SK-N-MC (cell line): ENCODE data around the gene IGF2BP3.

Experiments
- EZH2 ChIP-seq: fragments of 200-600 bp; sonication (generic); IDR thresholded peaks from one replicate; pipeline ENCODE4 v1.6.1; 2017; ENCODE audit warnings: antibody characterized with exemption
- FOXP2 ChIP-seq: optimal IDR thresholded peaks from 2 replicates; pipeline ENCODE3; 2011; ENCODE audit warnings: mild to moderate bottlenecking, moderate library complexity; ENCODE audit not compliant: insufficient read depth; ENCODE audit errors: extremely low read length, control extremely low read depth
- POLR2AphosphoS5 ChIP-seq: IDR thresholded peaks from 2 replicates; pipeline ENCODE4 v1.6.1; 2012; ENCODE audit warnings: mild to moderate bottlenecking, low read depth, low read length, borderline replicate concordance

GRCh38 chr7:23445326-23445725 lies 25.0 kb downstream of the IGF2BP3 start:
- no peak for TF ChIP-seq POLR2AphosphoS5
- no peak for TF ChIP-seq EZH2
- no peak for TF ChIP-seq FOXP2
